GM19397 (cell line): ENCODE results near the gene SGMS1.
A peak's percentile ranks its signal among the peaks of the same experiment; 100 is the strongest.
"Not testable (repeated sequence)": the region's sequence is repeated elsewhere in the genome, so short reads cannot be mapped to it uniquely, and the experiment has no call there.

Experiments
- ATAC-seq: cut with Tn5 transposase; IDR thresholded peaks from one replicate; pipeline ENCODE4 v1.9.1; 2021; ENCODE audit warnings: mild to moderate bottlenecking, moderate library complexity; ENCODE audit not compliant: unreplicated experiment

Gene SGMS1

GRCh38 chr10:50286996-50287803 is 336.6 kb downstream of the SGMS1 start:
- no peak for ATAC-seq

- ATAC-seq = no peak
These were observed 337.2 kb downstream of the SGMS1 start for GRCh38 chr10:50286517-50286916.

DNA sequence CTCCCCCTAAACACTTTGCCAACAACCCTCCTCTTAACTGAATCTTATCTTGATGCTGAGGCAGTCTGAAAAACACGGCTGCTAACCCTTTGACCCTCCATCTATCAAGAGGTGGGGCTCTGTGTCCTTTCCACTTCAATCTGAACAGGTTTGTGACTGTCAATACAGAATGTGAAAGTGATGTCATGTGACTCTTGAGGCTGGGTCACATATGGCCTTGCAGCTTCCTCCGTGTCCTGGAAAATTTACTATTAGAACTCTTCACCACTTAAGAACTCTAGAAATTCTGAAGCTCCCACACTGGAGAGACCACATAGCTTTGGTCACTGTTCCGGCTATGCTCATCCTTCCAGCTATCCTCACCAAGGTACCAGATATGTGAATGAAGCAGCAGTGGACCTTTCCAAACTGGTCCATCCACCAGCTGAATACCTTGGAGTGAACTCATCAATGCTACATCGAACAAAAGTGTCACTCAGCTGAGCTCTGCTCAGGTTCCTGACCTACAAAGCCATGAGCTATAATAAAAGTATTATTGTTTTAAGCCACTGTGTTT is 341.7 kb downstream of the SGMS1 start:
- ATAC-seq = no peak

DNA sequence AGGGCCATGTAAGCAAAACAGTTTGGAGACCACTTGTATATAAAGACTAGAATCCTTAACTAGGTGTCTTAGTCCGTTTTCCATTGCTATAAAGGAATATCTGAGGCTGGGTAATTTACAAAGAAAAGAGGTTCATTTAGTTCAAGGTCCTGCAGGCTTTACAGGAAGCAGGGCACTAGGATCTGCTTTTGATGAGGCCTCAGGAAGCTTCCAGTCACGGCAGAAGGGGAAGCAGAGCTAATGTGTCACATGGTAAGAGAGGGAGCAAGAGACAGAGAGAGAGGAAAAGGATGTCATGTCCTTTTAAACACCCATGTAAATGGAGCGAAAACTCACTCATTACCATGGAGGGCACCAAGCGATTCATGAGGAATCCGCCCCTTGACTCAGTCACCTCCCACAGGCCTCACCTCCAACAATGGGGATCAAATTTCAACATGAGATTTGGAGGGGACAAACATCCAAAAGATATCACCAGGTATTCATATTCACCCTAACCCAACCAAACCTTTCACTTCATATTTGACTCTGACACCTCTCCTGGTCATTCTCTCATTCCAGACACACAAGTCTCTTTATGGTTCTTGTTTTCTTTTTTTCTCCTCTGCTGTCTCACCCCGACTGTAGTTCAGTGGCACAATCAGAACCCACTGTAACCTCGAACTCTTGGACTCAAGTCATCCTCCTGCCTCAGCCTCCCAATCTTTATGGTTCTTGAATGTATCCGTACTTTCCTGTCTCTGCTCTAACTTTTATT is 342.4 kb downstream of the SGMS1 start:
- ATAC-seq = no peak

GRCh38 chr10:50280049-50280841 is 343.5 kb downstream of the SGMS1 start:
- no peak for ATAC-seq

DNA sequence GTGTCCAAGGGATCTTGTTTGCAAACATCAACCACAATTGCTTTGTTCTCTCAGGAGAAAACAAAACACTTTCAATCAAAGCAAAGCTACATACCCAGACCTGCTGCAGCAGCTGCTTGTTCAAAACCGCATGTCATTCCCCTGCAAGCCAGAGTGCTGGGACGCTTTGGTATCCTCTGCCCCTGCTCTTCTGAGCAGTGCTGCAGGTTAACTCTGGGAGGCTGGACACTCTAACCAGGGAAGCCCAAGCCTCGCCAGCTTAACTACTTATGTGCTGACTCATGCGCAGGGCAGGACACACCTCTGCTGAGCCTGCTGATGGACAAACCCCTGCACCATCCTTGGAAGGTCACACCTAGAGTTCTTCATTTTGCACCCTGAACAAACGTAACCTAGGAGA is 344.3 kb downstream of the SGMS1 start:
- ATAC-seq = no peak

GRCh38 chr10:50275650-50276235 is 348.0 kb downstream of the SGMS1 start:
- ATAC-seq = no peak

GRCh38 chr10:50272531-50272930 is 351.2 kb downstream of the SGMS1 start:
- no peak for ATAC-seq

DNA sequence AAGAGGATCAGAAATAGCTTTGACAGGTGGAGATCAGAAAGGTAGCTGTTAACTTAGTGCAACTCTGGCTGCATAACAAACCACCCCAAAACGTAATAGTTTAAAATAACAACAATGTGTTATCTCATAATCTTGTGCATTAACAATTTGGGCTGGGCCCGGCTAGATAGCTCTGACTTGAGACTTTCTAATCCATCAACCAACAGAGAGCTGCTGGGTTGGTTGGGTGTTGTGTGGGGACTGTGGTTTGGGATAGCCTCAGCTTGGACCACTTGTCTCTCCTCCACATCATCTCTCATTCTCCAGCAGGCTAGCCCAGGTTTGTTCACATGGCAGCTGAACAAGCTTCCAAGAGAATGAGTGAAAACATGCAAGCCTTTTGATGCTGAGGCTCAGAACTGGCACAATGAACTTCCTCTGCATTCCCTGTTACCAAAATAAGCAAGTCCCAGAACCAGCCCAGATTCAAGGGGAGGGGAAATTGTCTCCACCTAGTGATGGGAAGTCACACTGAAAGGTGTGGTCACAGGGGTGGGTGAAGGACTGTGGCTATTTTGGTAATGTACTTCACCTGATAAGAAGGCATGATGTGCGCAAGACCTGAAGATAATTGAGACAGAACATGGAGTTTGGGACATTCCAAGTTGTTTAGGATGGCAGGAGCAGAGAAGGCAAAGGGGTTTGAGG is 352.0 kb downstream of the SGMS1 start:
- no peak for ATAC-seq

DNA sequence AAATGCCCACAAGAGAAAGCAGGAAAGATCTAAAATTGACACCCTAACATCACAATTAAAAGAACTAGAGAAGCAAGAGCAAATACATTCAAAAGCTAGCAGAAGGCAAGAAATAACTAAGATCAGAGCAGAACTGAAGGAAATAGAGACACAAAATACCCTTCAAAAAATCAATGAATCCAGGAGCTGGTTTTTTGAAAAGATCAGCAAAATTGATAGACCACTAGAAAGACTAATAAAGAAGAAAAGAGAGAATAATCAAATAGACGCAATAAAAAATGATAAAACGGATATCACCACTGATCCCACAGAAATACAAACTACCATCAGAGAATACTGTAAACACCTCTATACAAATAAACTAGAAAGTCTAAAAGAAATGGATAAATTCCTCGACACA is 355.9 kb downstream of the SGMS1 start:
- ATAC-seq = not testable (repeated sequence)

DNA sequence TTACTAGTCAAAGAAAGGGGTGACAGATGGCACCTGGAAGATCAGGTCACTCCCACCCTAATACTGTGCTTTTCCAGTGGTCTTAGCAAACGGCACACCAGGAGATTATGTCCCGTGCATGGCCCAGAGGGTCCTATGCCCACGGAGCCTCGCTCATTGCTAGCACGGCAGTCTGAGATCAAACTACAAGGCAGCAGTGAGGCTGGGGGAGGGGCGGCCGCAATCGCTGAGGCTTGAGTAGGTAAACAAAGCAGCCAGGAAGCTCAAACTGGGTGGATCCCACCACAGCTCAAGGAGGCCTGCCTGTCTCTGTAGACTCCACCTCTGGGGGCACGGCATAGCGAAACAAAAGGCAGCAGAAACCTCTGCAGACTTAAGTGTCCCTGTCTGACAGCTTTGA is 361.1 kb downstream of the SGMS1 start:
- ATAC-seq = not testable (repeated sequence)

DNA sequence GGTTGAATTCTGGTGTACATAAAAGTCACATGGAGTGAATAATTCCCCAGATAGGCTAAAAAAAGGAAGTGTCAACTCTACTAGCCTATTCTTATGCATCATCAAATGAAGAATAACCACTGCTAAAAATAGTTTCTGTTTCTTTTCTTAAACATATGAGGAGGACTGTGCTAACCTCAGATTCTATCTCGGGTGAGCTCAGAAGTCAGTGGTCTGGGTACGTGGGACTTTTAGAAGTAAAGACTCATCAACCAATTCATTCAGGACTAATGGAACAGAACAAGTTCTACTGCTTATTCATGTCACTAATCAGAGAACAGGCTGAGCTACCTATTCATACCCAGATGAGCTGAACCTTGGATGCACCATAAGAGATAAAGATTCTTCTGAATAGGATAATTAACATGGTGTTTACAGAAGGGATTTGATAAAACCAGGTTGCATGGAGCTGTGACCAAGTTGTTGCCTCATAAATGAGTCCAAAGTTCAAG is 362.9 kb downstream of the SGMS1 start:
- peak; percentile 96 for ATAC-seq
